Measurements from ENCODE around the gene HDX. TPM values are rescaled to one million over a fixed set of nuclear protein-coding genes. Genes with fewer than 3 reads are reported as not detected.

Gene HDX
- 3.5 and 5.7 TPM in 2 replicates for total RNA-seq

GRCh38 chrX:84501798-84502628 lies at the start of gene HDX:
Gene HDX (minus strand): TSS chrX:84502453. CDS start chrX:84475397, 27,056 bp downstream.

Measured in smooth muscle cell of bladder (primary cell).